HG03064 (cell line): ENCODE data around the gene SH3BP2.
A peak's percentile ranks its signal among the peaks of the same experiment; 100 is the strongest.
"Not testable (repeated sequence)": the region's sequence is repeated elsewhere in the genome, so short reads cannot be mapped to it uniquely, and the experiment has no call there.

Experiments
- ATAC-seq: cut with Tn5 transposase; IDR thresholded peaks from one replicate; pipeline ENCODE4 v1.9.1; 2021; ENCODE audit warnings: low read depth; ENCODE audit not compliant: unreplicated experiment

The SH3BP2 gene

GRCh38 chr4:2762048-2762447 lies 30.8 kb upstream of the SH3BP2 start:
- no peak for ATAC-seq

GRCh38 chr4:2762486-2763370 lies 30.2 kb upstream of the SH3BP2 start:
- not testable (repeated sequence) for ATAC-seq

GRCh38 chr4:2763511-2763967 lies 29.3 kb upstream of the SH3BP2 start:
- ATAC-seq, result no peak

- ATAC-seq, result no peak
These were observed 26.9 kb upstream of the SH3BP2 start for GRCh38 chr4:2765832-2766526.

- ATAC-seq, result no peak
These were observed 25.7 kb upstream of the SH3BP2 start for GRCh38 chr4:2767046-2767704.

GRCh38 chr4:2767705-2768074 lies 25.2 kb upstream of the SH3BP2 start:
- no peak for ATAC-seq

- ATAC-seq, result no peak
These were observed 24.8 kb upstream of the SH3BP2 start for GRCh38 chr4:2768124-2768523.

- ATAC-seq, result no peak
These were observed 24.0 kb upstream of the SH3BP2 start for GRCh38 chr4:2768921-2769336.

- ATAC-seq, result no peak
These were observed 21.6 kb upstream of the SH3BP2 start for GRCh38 chr4:2771264-2771663.

- not testable (repeated sequence) for ATAC-seq
These were observed 12.2 kb upstream of the SH3BP2 start for GRCh38 chr4:2780643-2781042.

- ATAC-seq, result no peak
These were observed 11.0 kb upstream of the SH3BP2 start for GRCh38 chr4:2781911-2782310.

- ATAC-seq, result no peak
These were observed 9.1 kb upstream of the SH3BP2 start for GRCh38 chr4:2783790-2784189.

- ATAC-seq, result no peak
These were observed 7.3 kb upstream of the SH3BP2 start for GRCh38 chr4:2785613-2786012.

- ATAC-seq, result no peak
These were observed 6.7 kb upstream of the SH3BP2 start for GRCh38 chr4:2786152-2786671.

GRCh38 chr4:2786794-2787229 lies 6.1 kb upstream of the SH3BP2 start:
- ATAC-seq, result no peak

- peak; percentile 52 for ATAC-seq
These were observed 5.4 kb upstream of the SH3BP2 start for GRCh38 chr4:2787230-2788100.

GRCh38 chr4:2788101-2788500 lies 4.8 kb upstream of the SH3BP2 start:
- ATAC-seq, result no peak

GRCh38 chr4:2788532-2789103 lies 4.3 kb upstream of the SH3BP2 start:
- no peak for ATAC-seq

GRCh38 chr4:2789351-2789750 lies 3.5 kb upstream of the SH3BP2 start:
- ATAC-seq, result no peak
